HCT116 (cell line): Measurements from ENCODE around the gene MOB2. TPM values are rescaled to one million over a fixed set of nuclear protein-coding genes. Genes with fewer than 3 reads are reported as not detected.
A peak's percentile ranks its signal among the peaks of the same experiment; 100 is the strongest.

Experiments
- ATAC-seq: fragments of 200-7000 bp; cut with Tn5 transposase; 2 replicates; pipeline ENCODE4 v1.9.1; 2020; ENCODE audit warnings: mild to moderate bottlenecking, moderate library complexity
- BruUV-seq: library from RNA; stranded (reverse); fragments of 400-500 nt; replicated peaks from 2 replicates; lab custom pipeline; 2021; lab: Mats Ljungman, UMichigan
- CTCF ChIA-PET: fragments of 300-600 bp; sonication (Branson Sonifier 250); formaldehyde crosslinking; loops from one replicate; lab custom pipeline; 2021; ENCODE audit warnings: antibody characterized with exemption; lab: Charles Lee
- POLR2A ChIA-PET: fragments of 300-600, 350-600 bp; sonication (Branson Sonifier 250); formaldehyde crosslinking; loops from one replicate; lab custom pipeline; 2021; ENCODE audit warnings: antibody characterized with exemption; lab: Charles Lee
- RAD21 ChIA-PET, 2 experiments: fragments of 300-600 bp; sonication (Branson Sonifier 250); formaldehyde crosslinking; loops; one replicate each; lab custom pipeline; 2023; ENCODE audit warnings: low total read pairs in 2 of 2; ENCODE audit not compliant: uncharacterized antibody in 2 of 2, unreplicated experiment in 2 of 2, low non-redundant PET in 1 of 2; lab: Charles Lee
- DNase-seq: peaks from one replicate; pipeline ENCODE4 v3.0.0-alpha.2; 2010; ENCODE audit warnings: low read depth, low spot score
- H2AFZ ChIP-seq: fragments of 200-600 bp; shearing (Covaris generic), sonication (generic); 2 replicates; pipeline ENCODE4 v1.6.1; 2017; ENCODE audit warnings: low read depth, mixed run types, mixed read lengths, antibody characterized with exemption, low read length; ENCODE audit not compliant: poor library complexity, severe bottlenecking
- H3K27ac ChIP-seq: 2 replicates; pipeline ENCODE4 v1.5.1; 2012; ENCODE audit warnings: low read depth, low read length
- H3K27me3 ChIP-seq: fragments of 200-600 bp; sonication (generic); 2 replicates; pipeline ENCODE4 v1.6.1; 2016; ENCODE audit warnings: mixed run types, low read length, mixed read lengths; ENCODE audit not compliant: insufficient read depth
- H3K36me3 ChIP-seq, 2 experiments: fragments of 200-500 bp in 1 of 2; fragments of 200-600 bp in 1 of 2; sonication (Bioruptor generic) in 1 of 2; sonication (generic) in 1 of 2; 2 replicates each; pipeline versions ENCODE4 v1.5.1 to v1.6.1; 2014 to 2016; ENCODE audit warnings: low read length in 2 of 2, inconsistent platforms in 1 of 2, mixed read lengths in 1 of 2, mixed run types in 1 of 2; ENCODE audit not compliant: insufficient read depth in 2 of 2, control insufficient read depth in 1 of 2
- H3K4me1 ChIP-seq, 2 experiments: fragments of 200-600 bp in 1 of 2; sonication (generic) in 1 of 2; 2 replicates each; pipeline versions ENCODE4 v1.5.1 to v1.6.1; 2012 to 2017; ENCODE audit warnings: low read length in 2 of 2, inconsistent platforms in 1 of 2, mild to moderate bottlenecking in 1 of 2, mixed read lengths in 1 of 2, mixed run types in 1 of 2, moderate library complexity in 1 of 2; ENCODE audit not compliant: insufficient read depth in 2 of 2, control insufficient read depth in 1 of 2
- H3K4me2 ChIP-seq: fragments of 200-600 bp; sonication (generic); 2 replicates; pipeline ENCODE4 v1.6.1; 2017; ENCODE audit warnings: mixed run types, low read length, mixed read lengths
- H3K4me3 ChIP-seq, 2 experiments: fragments of 200-600 bp in 1 of 2; sonication (generic) in 1 of 2; replicated peaks in 1 of 2; 2 replicates each; pipeline ENCODE4 v1.5.1; 2011 to 2016; ENCODE audit warnings: low read length in 2 of 2, control low read depth in 1 of 2, low read depth in 1 of 2, mild to moderate bottlenecking in 1 of 2, mixed read lengths in 1 of 2, mixed run types in 1 of 2
- H3K79me2 ChIP-seq: fragments of 200-600 bp; sonication (generic); 2 replicates; pipeline ENCODE4 v1.6.1; 2017; ENCODE audit warnings: mild to moderate bottlenecking, mixed run types, low read length, moderate library complexity, mixed read lengths; ENCODE audit not compliant: insufficient read depth
- H3K9ac ChIP-seq: fragments of 200-600 bp; sonication (generic); 2 replicates; pipeline ENCODE4 v1.6.1; 2016; ENCODE audit warnings: low read length, mixed read lengths
- H3K9me2 ChIP-seq: fragments of 200-600 bp; sonication (generic), shearing (Covaris generic); 2 replicates; pipeline ENCODE4 v1.6.1; 2017; ENCODE audit warnings: mixed run types, mild to moderate bottlenecking, moderate library complexity; ENCODE audit not compliant: insufficient read depth
- H3K9me3 ChIP-seq, 2 experiments: fragments of 200-500 bp in 1 of 2; fragments of 200-600 bp in 1 of 2; sonication (Bioruptor generic) in 1 of 2; sonication (generic) in 1 of 2; 2 replicates each; pipeline ENCODE4 v1.6.1; 2014 to 2017; ENCODE audit warnings: low read length in 2 of 2, mixed read lengths in 2 of 2, inconsistent platforms in 1 of 2, low read depth in 1 of 2, mild to moderate bottlenecking in 1 of 2, mixed run types in 1 of 2, moderate library complexity in 1 of 2; ENCODE audit not compliant: control insufficient read depth in 1 of 2, insufficient read depth in 1 of 2
- H4K20me1 ChIP-seq: fragments of 200-600 bp; sonication (generic), shearing (Covaris generic); 2 replicates; pipeline ENCODE4 v1.6.1; 2017; ENCODE audit warnings: mixed run types, mild to moderate bottlenecking, moderate library complexity; ENCODE audit not compliant: insufficient read depth
- ATF3 ChIP-seq: IDR thresholded peaks from 2 replicates; pipeline ENCODE4 v1.6.1; 2012
- CEBPB ChIP-seq: IDR thresholded peaks from 2 replicates; pipeline ENCODE4 v1.6.1; 2012; ENCODE audit warnings: low read depth
- EZH2 ChIP-seq: fragments of 200-600 bp; sonication (generic); IDR thresholded peaks from 2 replicates; pipeline ENCODE4 v1.6.1; 2017; ENCODE audit warnings: antibody characterized with exemption, mixed run types
- EZH2phosphoT487 ChIP-seq: fragments of 200-600 bp; IDR thresholded peaks from 2 replicates; pipeline ENCODE4 v1.6.1; 2018; ENCODE audit warnings: antibody characterized with exemption, borderline replicate concordance
- FOSL1 ChIP-seq: IDR thresholded peaks from 2 replicates; pipeline ENCODE4 v1.6.1; 2012; ENCODE audit warnings: low read depth
- SIN3A ChIP-seq: IDR thresholded peaks from 2 replicates; pipeline ENCODE4 v1.6.1; 2012; ENCODE audit warnings: low read depth
- TCF7L2 ChIP-seq: IDR thresholded peaks from 2 replicates; pipeline ENCODE4 v1.7.0; 2011; ENCODE audit warnings: borderline replicate concordance, inconsistent platforms; ENCODE audit not compliant: insufficient read depth, insufficient read length; ENCODE audit errors: extremely low read depth
- YY1 ChIP-seq: IDR thresholded peaks from 2 replicates; pipeline ENCODE4 v1.6.1; 2011; ENCODE audit warnings: low read length, low read depth, moderate library complexity, mild to moderate bottlenecking; ENCODE audit not compliant: insufficient replicate concordance; ENCODE audit errors: extremely low read depth
- intact Hi-C: fragments of 100-400 bp; cut with micrococcal nuclease; formaldehyde crosslinking; loops from 2 replicates; pipeline ENCODE4 v1.10.0; 2022
- total RNA-seq: library from RNA; stranded (reverse); gene quantifications from one replicate; pipeline ENCODE4 v1.2.1, GENCODE V29; 2021; ENCODE audit not compliant: unreplicated experiment
- TF ChIP-seq, protein P1 (sequence below), 3 experiments: fragments of 200-600 bp in 1 of 3; sonication (generic) in 1 of 3; IDR thresholded peaks in 2 of 3; conservative IDR thresholded peaks in 1 of 3; 2 replicates each; pipeline ENCODE4 v1.5.1; 2012 to 2017; ENCODE audit warnings: low read depth in 2 of 3, low read length in 2 of 3, antibody characterized with exemption in 1 of 3, borderline replicate concordance in 1 of 3, control low read depth in 1 of 3, mild to moderate bottlenecking in 1 of 3, mixed read lengths in 1 of 3, mixed run types in 1 of 3, moderate library complexity in 1 of 3; ENCODE audit not compliant: insufficient read depth in 1 of 3

The MOB2 gene
- total RNA-seq, 1 experiment from 2014 or later = 25.7 TPM

GRCh38 chr11:1437500-1437899, 49.1 kb downstream of the MOB2 start:
- Histone ChIP-seq H4K20me1 (no peaks in the 10 kb centered on the region), H3K4me1 (peaks cover 0 to 6% of the 10 kb centered on the region in 2 experiments; a peak in 1 of 4 replicates), H2AFZ (no peak overlapping the region), H3K9me2 (no peaks in the 10 kb centered on the region), H3K9me3 (no peaks in the 10 kb centered on the region), H3K79me2 (no peaks in the 10 kb centered on the region), H3K4me3 (no peak overlapping the region), H3K27me3 (no peaks in the 10 kb centered on the region), H3K4me2 (no peak overlapping the region), H3K36me3 (no peaks in the 10 kb centered on the region), H3K9ac (no peak overlapping the region), H3K27ac (no peak overlapping the region)
- intact Hi-C loops = no loop called here
- no peak for DNase-seq
- peak; percentile 65 for ATAC-seq
- TF ChIP-seq FOSL1 (no peak), EZH2 (no peak), CEBPB (no peak), ATF3 (no peak), YY1 (no peak), SIN3A (no peak), EZH2phosphoT487 (no peak), TCF7L2 (no peak)
- TF ChIP-seq, protein P1, sequence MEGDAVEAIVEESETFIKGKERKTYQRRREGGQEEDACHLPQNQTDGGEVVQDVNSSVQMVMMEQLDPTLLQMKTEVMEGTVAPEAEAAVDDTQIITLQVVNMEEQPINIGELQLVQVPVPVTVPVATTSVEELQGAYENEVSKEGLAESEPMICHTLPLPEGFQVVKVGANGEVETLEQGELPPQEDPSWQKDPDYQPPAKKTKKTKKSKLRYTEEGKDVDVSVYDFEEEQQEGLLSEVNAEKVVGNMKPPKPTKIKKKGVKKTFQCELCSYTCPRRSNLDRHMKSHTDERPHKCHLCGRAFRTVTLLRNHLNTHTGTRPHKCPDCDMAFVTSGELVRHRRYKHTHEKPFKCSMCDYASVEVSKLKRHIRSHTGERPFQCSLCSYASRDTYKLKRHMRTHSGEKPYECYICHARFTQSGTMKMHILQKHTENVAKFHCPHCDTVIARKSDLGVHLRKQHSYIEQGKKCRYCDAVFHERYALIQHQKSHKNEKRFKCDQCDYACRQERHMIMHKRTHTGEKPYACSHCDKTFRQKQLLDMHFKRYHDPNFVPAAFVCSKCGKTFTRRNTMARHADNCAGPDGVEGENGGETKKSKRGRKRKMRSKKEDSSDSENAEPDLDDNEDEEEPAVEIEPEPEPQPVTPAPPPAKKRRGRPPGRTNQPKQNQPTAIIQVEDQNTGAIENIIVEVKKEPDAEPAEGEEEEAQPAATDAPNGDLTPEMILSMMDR (IDR thresholded peaks at IDR 0.05 in 2 of 3, conservative IDR thresholded peaks at IDR 0.05 in 1 of 3; ENCODE audit: borderline replicate concordance in 1 of 3, insufficient read depth in 1 of 3, low read depth in 2 of 3, low read length in 2 of 3) = no peak
- ChIA-PET CTCF (no interaction called here), RAD21 (no interaction called here), POLR2A (no interaction called here)
- no TSS peak for BruUV-seq
